Smooth muscle cell (in vitro differentiated cells): ENCODE measurements around the gene INTS3. TPM values are rescaled to one million over a fixed set of nuclear protein-coding genes. Genes with fewer than 3 reads are reported as not detected.

Experiments used
- DNase-seq: peaks from one replicate; lab custom pipeline; 2025; ENCODE audit not compliant: unreplicated experiment; lab: John Stamatoyannopoulos, UW
- H2AFZ ChIP-seq: fragments of 200-600 bp; sonication (generic); 2 replicates; pipeline ENCODE4 v1.6.0; 2016; ENCODE audit warnings: antibody characterized with exemption, low read depth, mild to moderate bottlenecking
- H3F3A ChIP-seq: fragments of 200-600 bp; sonication (generic); 2 replicates; pipeline ENCODE4 v1.6.0; 2017; ENCODE audit warnings: antibody characterized with exemption, low read depth
- H3K27ac ChIP-seq: fragments of 200-600 bp; sonication (generic); 2 replicates; pipeline ENCODE4 v1.5.1; 2016; ENCODE audit warnings: low read depth, mild to moderate bottlenecking
- H3K27me3 ChIP-seq: fragments of 200-600 bp; sonication (generic); 2 replicates; pipeline ENCODE4 v1.6.1; 2016; ENCODE audit warnings: low read depth, mild to moderate bottlenecking
- H3K36me3 ChIP-seq: fragments of 200-600 bp; sonication (generic); 2 replicates; pipeline ENCODE4 v1.5.1; 2016; ENCODE audit warnings: low read depth
- H3K4me1 ChIP-seq: fragments of 200-600 bp; sonication (generic); 2 replicates; pipeline ENCODE4 v1.5.1; 2016; ENCODE audit warnings: low read depth
- H3K4me2 ChIP-seq: fragments of 200-600 bp; sonication (generic); 2 replicates; pipeline ENCODE4 v1.6.0; 2016; ENCODE audit warnings: mild to moderate bottlenecking
- H3K4me3 ChIP-seq: fragments of 200-600 bp; sonication (generic); 2 replicates; pipeline ENCODE4 v1.5.1; 2016; ENCODE audit warnings: mild to moderate bottlenecking
- H3K79me2 ChIP-seq: fragments of 200-600 bp; sonication (generic); 2 replicates; pipeline ENCODE4 v1.6.0; 2016; ENCODE audit warnings: low read depth, mild to moderate bottlenecking
- H3K9ac ChIP-seq: fragments of 200-600 bp; sonication (generic); 2 replicates; pipeline ENCODE4 v1.6.0; 2016; ENCODE audit warnings: low read depth
- H3K9me3 ChIP-seq: fragments of 200-600 bp; sonication (generic); replicated peaks from 2 replicates; pipeline ENCODE4 v1.5.1; 2016; ENCODE audit warnings: low read depth
- H4K20me1 ChIP-seq: fragments of 200-600 bp; sonication (generic); 2 replicates; pipeline ENCODE4 v1.6.0; 2016; ENCODE audit warnings: low read depth
- WGBS: methylation state at CpG from one replicate; pipeline ENCODE4 v1.1.7; 2016; ENCODE audit warnings: low lambda C conversion rate; 5-methylcytosine and 5-hydroxymethylcytosine counted together
- polyA plus RNA-seq: library from polyadenylated mRNA; unstranded; fragments of >200 nt; fragmentation: Nextera tagmentation; extraction: Ambion mirVana; gene quantifications from 2 replicates; pipeline ENCODE4 v1.2.1, GENCODE V29; 2016
- total RNA-seq: library from RNA; depleted of rRNA; stranded (reverse); fragments of >200 nt; gene quantifications from 2 replicates; pipeline ENCODE4 v1.2.3, GENCODE V29; 2014
- TF ChIP-seq, protein P1 (sequence below): fragments of 200-600 bp; sonication (generic); IDR thresholded peaks from 2 replicates; pipeline ENCODE4 v1.5.1; 2017; ENCODE audit warnings: borderline replicate concordance, mild to moderate bottlenecking, antibody characterized with exemption; ENCODE audit not compliant: insufficient read depth, poor library complexity, severe bottlenecking

Gene INTS3
- total and polyA plus RNA-seq, 2 experiments from 2014 or later, result 22.3 to 33.6 TPM

DNA sequence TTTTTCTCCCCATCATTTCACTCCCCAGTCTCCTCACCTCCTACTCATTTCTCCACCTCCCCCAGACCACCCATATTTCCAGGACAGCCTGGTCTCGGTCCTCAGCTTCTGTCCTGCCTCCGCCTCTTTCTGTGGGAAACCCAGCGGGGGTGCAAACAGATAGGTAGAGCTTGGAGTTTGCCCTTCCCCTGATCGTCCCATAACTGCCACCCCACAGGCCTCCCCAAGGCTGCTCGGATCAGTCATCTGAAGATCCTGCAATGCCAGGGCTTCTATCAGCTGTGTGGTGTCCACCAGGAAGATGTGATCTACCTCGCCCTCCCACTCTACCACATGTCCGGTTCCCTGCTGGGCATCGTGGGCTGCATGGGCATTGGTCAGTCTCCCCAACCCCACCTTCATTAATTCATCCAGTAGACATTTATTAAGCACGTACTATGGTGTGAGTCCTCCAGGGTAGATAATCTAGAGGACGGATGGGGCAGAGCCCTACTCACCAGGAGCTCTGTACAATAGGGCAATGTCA lies 49.1 kb downstream of the INTS3 start:
- TF ChIP-seq, protein P1, sequence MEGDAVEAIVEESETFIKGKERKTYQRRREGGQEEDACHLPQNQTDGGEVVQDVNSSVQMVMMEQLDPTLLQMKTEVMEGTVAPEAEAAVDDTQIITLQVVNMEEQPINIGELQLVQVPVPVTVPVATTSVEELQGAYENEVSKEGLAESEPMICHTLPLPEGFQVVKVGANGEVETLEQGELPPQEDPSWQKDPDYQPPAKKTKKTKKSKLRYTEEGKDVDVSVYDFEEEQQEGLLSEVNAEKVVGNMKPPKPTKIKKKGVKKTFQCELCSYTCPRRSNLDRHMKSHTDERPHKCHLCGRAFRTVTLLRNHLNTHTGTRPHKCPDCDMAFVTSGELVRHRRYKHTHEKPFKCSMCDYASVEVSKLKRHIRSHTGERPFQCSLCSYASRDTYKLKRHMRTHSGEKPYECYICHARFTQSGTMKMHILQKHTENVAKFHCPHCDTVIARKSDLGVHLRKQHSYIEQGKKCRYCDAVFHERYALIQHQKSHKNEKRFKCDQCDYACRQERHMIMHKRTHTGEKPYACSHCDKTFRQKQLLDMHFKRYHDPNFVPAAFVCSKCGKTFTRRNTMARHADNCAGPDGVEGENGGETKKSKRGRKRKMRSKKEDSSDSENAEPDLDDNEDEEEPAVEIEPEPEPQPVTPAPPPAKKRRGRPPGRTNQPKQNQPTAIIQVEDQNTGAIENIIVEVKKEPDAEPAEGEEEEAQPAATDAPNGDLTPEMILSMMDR, result no peak
- Histone ChIP-seq H3F3A (peaks cover 18% of the 10 kb centered on the region), H3K9me3 (no peaks in the 10 kb centered on the region), H2AFZ (no peak overlapping the region), H3K36me3 (no peaks in the 10 kb centered on the region), H3K4me3 (no peak overlapping the region), H4K20me1 (no peaks in the 10 kb centered on the region), H3K4me2 (peak overlapping the region; percentile 98), H3K9ac (no peak overlapping the region), H3K27ac (no peak overlapping the region), H3K4me1 (peaks cover 10% of the 10 kb centered on the region), H3K79me2 (peaks cover 10% of the 10 kb centered on the region), H3K27me3 (no peaks in the 10 kb centered on the region)
- WGBS, result 89% methylated on average over 10 of the region's 10 CpGs
- no peak for DNase-seq

DNA sequence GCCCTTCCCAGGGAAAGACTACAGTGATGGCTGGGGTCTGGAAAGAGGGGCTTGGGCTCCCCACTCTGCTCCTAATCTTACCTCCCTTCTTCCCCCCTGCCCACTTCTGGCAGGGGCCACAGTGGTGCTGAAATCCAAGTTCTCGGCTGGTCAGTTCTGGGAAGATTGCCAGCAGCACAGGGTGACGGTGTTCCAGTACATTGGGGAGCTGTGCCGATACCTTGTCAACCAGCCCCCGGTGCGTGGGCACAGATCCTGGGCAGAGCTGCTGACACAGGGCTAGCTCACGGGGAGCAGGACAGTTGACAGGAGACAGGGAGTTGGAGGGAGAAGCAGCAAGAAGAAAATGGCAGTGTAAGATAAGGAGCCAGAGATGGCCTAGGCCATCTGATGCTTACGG lies 49.8 kb downstream of the INTS3 start:
- TF ChIP-seq, protein P1, result no peak
- Histone ChIP-seq H3F3A (peaks cover 13% of the 10 kb centered on the region), H3K27me3 (no peaks in the 10 kb centered on the region), H3K4me2 (peak overlapping the region; percentile 98), H3K9me3 (no peaks in the 10 kb centered on the region), H2AFZ (no peak overlapping the region), H3K79me2 (peaks cover 13% of the 10 kb centered on the region), H3K27ac (no peak overlapping the region), H3K4me3 (no peak overlapping the region), H3K4me1 (peaks cover 10% of the 10 kb centered on the region), H3K36me3 (no peaks in the 10 kb centered on the region), H3K9ac (no peak overlapping the region), H4K20me1 (no peaks in the 10 kb centered on the region)
- no peak for DNase-seq
- WGBS, result 45% methylated on average over 7 of the region's 7 CpGs

DNA sequence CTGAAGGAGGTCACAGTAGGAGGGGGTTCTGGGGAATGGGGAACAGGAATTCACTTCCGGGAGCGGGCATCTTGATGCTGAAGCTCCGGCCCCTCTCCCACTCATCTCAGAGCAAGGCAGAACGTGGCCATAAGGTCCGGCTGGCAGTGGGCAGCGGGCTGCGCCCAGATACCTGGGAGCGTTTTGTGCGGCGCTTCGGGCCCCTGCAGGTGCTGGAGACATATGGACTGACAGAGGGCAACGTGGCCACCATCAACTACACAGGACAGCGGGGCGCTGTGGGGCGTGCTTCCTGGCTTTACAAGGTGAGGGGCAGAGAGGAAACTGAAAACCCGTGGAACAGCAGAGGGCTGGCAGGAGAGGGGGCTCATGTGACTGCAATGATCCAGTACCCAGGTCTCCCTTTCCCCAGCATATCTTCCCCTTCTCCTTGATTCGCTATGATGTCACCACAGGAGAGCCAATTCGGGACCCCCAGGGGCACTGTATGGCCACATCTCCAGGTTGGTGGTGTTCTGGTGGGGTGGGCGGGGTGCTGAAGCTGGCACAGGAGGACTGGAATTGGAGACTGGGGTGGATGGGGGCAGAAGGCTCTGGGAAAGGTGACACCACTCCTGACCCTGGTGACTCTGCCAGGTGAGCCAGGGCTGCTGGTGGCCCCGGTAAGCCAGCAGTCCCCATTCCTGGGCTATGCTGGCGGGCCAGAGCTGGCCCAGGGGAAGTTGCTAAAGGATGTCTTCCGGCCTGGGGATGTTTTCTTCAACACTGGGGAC lies 50.4 kb downstream of the INTS3 start:
- Histone ChIP-seq H3K9me3 (no peaks in the 10 kb centered on the region), H3F3A (peaks cover 9% of the 10 kb centered on the region), H3K9ac (no peak overlapping the region), H2AFZ (no peak overlapping the region), H3K4me1 (peaks cover 14% of the 10 kb centered on the region), H3K27me3 (no peaks in the 10 kb centered on the region), H3K36me3 (no peaks in the 10 kb centered on the region), H3K4me3 (no peak overlapping the region), H3K79me2 (peaks cover 13% of the 10 kb centered on the region), H3K27ac (no peak overlapping the region), H4K20me1 (no peaks in the 10 kb centered on the region), H3K4me2 (no peak overlapping the region)
- 95% methylated on average over 22 of the region's 22 CpGs for WGBS
- DNase-seq, result no peak
- TF ChIP-seq, protein P1, result no peak
